CD4-positive, alpha-beta memory T cell (primary cell): ENCODE results near the gene CCDC200. TPM values are rescaled to one million over a fixed set of nuclear protein-coding genes. Genes with fewer than 3 reads are reported as not detected.
"Not testable (repeated sequence)": the region's sequence is repeated elsewhere in the genome, so short reads cannot be mapped to it uniquely, and the experiment has no call there.

ENCODE experiments used
- CTCF ChIA-PET: fragments of 350-600 bp; sonication (Branson Sonifier 250); formaldehyde crosslinking; loops from one replicate; lab custom pipeline; 2021; ENCODE audit warnings: inconsistent platforms; ENCODE audit not compliant: partially characterized antibody; lab: Charles Lee
- POLR2A ChIA-PET: fragments of 350-600 bp; sonication (Branson Sonifier 250); formaldehyde crosslinking; loops from one replicate; lab custom pipeline; 2021; ENCODE audit not compliant: partially characterized antibody; lab: Charles Lee
- DNase-seq, 5 donors: peaks; one replicate each; pipeline versions ENCODE4 v3.0.0 to v3.0.0-alpha.2; 2020 to 2022; ENCODE audit warnings: mixed read lengths in 1 of 5
- H3K27ac ChIP-seq: one replicate; pipeline ENCODE4 v1.7.0; 2013; ENCODE audit warnings: low read depth, low read length
- H3K27me3 ChIP-seq: 2 replicates; pipeline ENCODE4 v1.7.0; 2013; ENCODE audit warnings: mild to moderate bottlenecking, low read length, moderate library complexity; ENCODE audit not compliant: insufficient read depth
- H3K36me3 ChIP-seq: 2 replicates; pipeline ENCODE4 v1.7.0; 2013; ENCODE audit warnings: mild to moderate bottlenecking, low read length, moderate library complexity; ENCODE audit not compliant: insufficient read depth
- H3K4me1 ChIP-seq: 2 replicates; pipeline ENCODE4 v1.7.0; 2013; ENCODE audit warnings: mild to moderate bottlenecking, low read length, moderate library complexity; ENCODE audit not compliant: insufficient read depth
- H3K4me3 ChIP-seq, 2 donors: one replicate each; pipeline ENCODE4 v1.7.0; 2013; ENCODE audit warnings: low read length in 2 of 2, mild to moderate bottlenecking in 1 of 2
- H3K9me3 ChIP-seq, 2 donors: one replicate each; pipeline ENCODE4 v1.7.0; 2013; ENCODE audit warnings: low read length in 2 of 2, control low read depth in 1 of 2; ENCODE audit not compliant: control insufficient read depth in 1 of 2
- H3K27ac Mint-ChIP-seq, 7 donors: one replicate each; pipeline ENCODE4 v1.8.0; 2020 to 2021; ENCODE audit warnings: mixed read lengths in 7 of 7, mild to moderate bottlenecking in 6 of 7, inconsistent platforms in 3 of 7, moderate library complexity in 3 of 7
- H3K27me3 Mint-ChIP-seq, 2 donors: one replicate each; pipeline ENCODE4 v1.8.0; 2020 to 2021; ENCODE audit warnings: mixed read lengths in 2 of 2
- H3K36me3 Mint-ChIP-seq, 2 donors: one replicate each; pipeline ENCODE4 v1.8.0; 2020 to 2021; ENCODE audit warnings: mixed read lengths in 2 of 2, inconsistent platforms in 1 of 2, mild to moderate bottlenecking in 1 of 2
- H3K4me1 Mint-ChIP-seq, 4 donors: one replicate each; pipeline ENCODE4 v1.8.0; 2020 to 2021; ENCODE audit warnings: mixed read lengths in 4 of 4, mild to moderate bottlenecking in 1 of 4
- H3K4me3 Mint-ChIP-seq, 8 donors: one replicate each; pipeline ENCODE4 v1.8.0; 2020 to 2021; ENCODE audit warnings: mixed read lengths in 8 of 8, mild to moderate bottlenecking in 7 of 8, moderate library complexity in 6 of 8, inconsistent platforms in 3 of 8
- H3K9me3 Mint-ChIP-seq, 8 donors: one replicate each; pipeline ENCODE4 v1.8.0; 2020 to 2021; ENCODE audit warnings: mixed read lengths in 8 of 8, mild to moderate bottlenecking in 5 of 8, inconsistent platforms in 3 of 8, moderate library complexity in 1 of 8
- intact Hi-C: fragments of 100-400 bp; cut with micrococcal nuclease; formaldehyde crosslinking; loops from one replicate; pipeline ENCODE4 v1.15.1; 2023
- polyA plus RNA-seq, 2 donors: library from polyadenylated mRNA; unstranded; fragments of 300-500 nt; fragmentation: Illumina TruSeq; gene quantifications; one replicate each; pipeline ENCODE4 v1.2.3, GENCODE V29; 2021
- total RNA-seq, 2 experiments: library from RNA; stranded (reverse); gene quantifications; one replicate each; pipeline ENCODE4 v1.2.3, GENCODE V29; 2021

CCDC200 gene
- total and polyA plus RNA-seq, 4 experiments from 2014 or later: 0.70 to 2.1 (median 1.3) TPM; not detected in 1

DNA sequence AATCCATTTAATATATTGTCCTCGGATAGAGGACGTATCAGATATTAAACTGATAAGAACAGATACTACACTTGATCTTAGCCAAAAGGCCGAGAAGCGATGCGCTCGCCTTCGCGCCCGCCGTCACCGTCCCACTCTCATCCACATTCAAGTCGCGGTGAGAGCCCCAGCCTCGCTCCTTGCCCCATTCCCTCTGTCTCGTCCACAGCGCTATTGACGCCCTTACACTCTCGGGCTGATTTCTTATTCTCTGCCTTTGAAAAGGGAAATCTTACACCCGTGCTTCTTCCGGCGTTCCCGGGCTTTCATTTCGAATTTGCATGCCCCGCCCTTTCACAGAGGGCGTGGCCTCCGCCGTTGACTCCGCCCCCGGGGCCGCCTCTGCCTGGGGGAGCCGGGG, 5.5 kb upstream of the CCDC200 start, which contains the start of gene RNU2-1:
RNU2-1 (minus strand) TSS at position 101 of the 400 bp plus-strand sequence.
- H3K9me3 Mint-ChIP-seq, H3K9me3 ChIP-seq, H3K36me3 Mint-ChIP-seq, H3K27ac Mint-ChIP-seq, POLR2A ChIA-PET, H3K27me3 Mint-ChIP-seq, H3K4me3 Mint-ChIP-seq, intact Hi-C loops, H3K4me1 Mint-ChIP-seq, H3K27ac ChIP-seq, H3K36me3 ChIP-seq, H3K4me3 ChIP-seq, DNase-seq, CTCF ChIA-PET, H3K4me1 ChIP-seq, H3K27me3 ChIP-seq: not testable (repeated sequence)

DNA sequence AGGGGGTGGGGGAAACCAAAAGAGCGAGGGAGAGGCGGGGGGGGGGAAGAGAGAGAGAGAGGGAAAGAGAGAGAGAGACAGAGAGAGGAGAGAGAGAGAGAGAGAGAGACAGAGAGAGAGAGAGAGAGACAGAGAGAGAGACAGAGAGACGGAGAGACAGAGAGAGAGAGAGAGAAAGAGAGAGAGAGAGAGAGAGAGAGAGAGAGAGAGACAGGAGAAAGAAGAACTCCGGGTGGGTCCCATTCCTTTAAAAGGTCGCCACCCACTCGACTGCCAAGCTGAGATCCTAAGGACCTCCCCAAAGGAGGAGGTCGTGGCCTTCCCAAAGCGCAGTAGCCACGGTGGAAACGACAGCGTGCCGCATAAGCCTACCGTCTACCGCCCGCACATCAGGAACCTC, 4.8 kb upstream of the CCDC200 start:
- H3K27me3 ChIP-seq, H3K9me3 ChIP-seq, H3K36me3 Mint-ChIP-seq, H3K27ac ChIP-seq, CTCF ChIA-PET, H3K4me1 Mint-ChIP-seq, H3K36me3 ChIP-seq, H3K4me3 Mint-ChIP-seq, H3K4me1 ChIP-seq, intact Hi-C loops, H3K27ac Mint-ChIP-seq, H3K9me3 Mint-ChIP-seq, H3K4me3 ChIP-seq, POLR2A ChIA-PET, H3K27me3 Mint-ChIP-seq, DNase-seq: not testable (repeated sequence)

DNA sequence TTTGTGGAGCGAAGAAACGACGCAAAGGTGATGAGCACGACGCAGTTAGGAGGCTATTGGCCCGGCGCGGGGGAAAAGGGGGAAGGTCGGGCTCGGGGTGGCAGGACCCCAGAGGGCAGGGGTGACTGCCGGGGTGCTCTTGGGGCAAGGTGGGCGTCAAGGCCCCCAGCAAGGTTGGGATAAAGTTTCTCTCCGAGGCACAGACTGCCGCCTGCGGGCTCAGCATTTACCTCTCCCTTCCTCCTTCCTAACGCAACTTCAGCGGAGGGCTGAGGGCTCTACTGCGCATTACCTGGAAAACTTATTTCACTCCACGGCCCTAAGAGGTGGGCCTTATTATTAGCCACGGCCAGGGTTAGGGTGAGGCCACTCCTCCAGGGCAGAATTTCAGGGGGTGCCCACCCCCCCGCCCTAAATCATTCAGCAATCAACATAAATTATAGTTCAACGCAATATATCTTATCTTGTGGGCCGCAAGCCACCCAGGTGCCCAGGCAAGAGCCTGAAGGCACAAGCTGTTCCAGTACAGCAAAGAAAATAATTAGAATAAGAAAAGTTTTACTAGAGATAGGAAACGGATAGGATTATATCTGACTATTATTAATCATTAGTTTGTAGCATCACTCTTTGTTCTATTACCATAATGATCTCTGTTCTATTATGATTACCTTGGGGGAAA, 3.7 kb upstream of the CCDC200 start:
- POLR2A ChIA-PET, intact Hi-C loops, H3K36me3 ChIP-seq, H3K9me3 Mint-ChIP-seq, H3K27me3 Mint-ChIP-seq, H3K9me3 ChIP-seq, H3K36me3 Mint-ChIP-seq, H3K27me3 ChIP-seq, H3K27ac ChIP-seq, CTCF ChIA-PET, H3K4me1 ChIP-seq, H3K4me1 Mint-ChIP-seq, H3K4me3 ChIP-seq: not testable (repeated sequence)
- Mint-ChIP-seq H3K4me3 (peak overlapping the region in 3 of 8 donors; percentile 22 to 83 (median 70)), H3K27ac (peak overlapping the region in 2 of 7 donors; percentile 78 to 79)
- peak in 3 of 5 donors; percentile 28 to 47 (median 32) for DNase-seq

DNA sequence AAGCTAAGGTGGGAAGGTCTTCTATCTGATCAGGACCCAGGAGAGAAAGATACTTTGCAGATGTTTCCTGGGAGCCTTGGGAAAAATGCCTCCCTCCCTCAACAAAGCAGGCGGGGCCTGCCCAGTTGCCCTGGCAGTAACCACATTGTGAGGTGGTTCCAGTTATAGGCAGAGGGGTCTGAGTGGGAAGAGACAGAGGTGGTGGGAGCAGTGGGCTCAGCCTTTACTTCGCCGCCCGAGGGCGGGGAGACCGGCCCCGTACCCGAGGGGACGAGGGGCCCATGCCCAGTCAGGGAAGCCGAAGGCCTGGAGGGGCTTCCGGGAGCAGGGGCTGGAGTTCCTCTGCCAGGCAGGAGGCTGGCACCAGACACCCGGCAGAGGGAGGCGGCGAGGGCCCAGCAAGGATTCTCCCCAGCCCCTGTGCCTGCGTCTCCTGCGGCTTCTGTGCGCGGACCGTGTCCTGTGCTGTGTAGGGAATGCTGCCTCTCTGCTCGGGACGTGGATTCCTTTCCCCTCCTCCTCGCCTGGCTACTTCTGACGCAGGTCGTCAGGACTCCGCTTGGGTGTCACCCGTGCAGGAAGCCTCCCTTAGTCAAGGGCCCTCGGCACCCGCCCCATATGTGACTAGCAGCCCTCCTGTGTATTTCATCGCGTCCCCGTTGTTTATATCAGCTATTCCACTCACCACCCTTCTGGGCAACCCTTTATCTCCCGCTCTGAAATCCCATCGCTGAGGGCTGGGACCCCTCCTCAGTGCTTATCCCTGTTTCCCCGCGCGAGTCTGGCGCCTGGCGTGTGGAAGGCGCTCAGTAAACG, 3.0 kb upstream of the CCDC200 start:
- H3K4me1 Mint-ChIP-seq, H3K4me1 ChIP-seq, POLR2A ChIA-PET, H3K27ac ChIP-seq, H3K36me3 ChIP-seq, H3K27me3 ChIP-seq, H3K9me3 ChIP-seq, H3K27me3 Mint-ChIP-seq, CTCF ChIA-PET, H3K9me3 Mint-ChIP-seq, intact Hi-C loops, H3K36me3 Mint-ChIP-seq, H3K4me3 ChIP-seq: not testable (repeated sequence)
- H3K27ac Mint-ChIP-seq: peak overlapping the region in 1 of 7 donors; percentile 60
- H3K4me3 Mint-ChIP-seq: peak overlapping the region in 3 of 8 donors; percentile 36 to 57 (median 41)
- DNase-seq: peak in 1 of 5 donors; percentile 40

DNA sequence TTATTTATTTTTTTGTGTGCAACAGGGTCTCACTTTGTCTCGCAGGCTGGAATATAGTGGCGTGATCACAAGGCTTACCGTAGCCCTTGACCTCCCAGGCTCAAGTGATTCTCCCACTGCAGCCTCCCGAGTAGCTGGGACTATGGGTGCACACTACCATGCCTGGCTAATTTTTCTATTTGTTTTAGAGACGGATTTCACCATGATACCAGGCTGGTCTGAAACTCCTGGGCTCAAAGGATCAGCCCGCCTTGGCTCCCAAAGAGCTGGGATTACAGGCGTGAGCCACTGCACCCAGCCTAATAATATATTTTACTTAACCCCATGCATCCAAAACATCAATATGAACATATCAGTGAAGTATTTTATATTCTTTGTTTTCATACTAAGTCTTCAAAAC, 2.0 kb downstream of the CCDC200 start:
- CTCF ChIA-PET: interaction anchor here (1.1 to 1.4 kb wide), 2 partner anchors 15 to 83 kb away, joined by 3 to 5 read pairs; partner anchors contain the start of gene TMEM106A
- no peak overlapping the region for H3K27ac ChIP-seq
- Mint-ChIP-seq H3K4me1 (no peaks in the 10 kb centered on the region), H3K9me3 (no peaks in the 10 kb centered on the region), H3K27ac (no peak overlapping the region), H3K36me3 (peaks cover 3 to 8% of the 10 kb centered on the region in 2 donors), H3K4me3 (no peak overlapping the region), H3K27me3 (no peaks in the 10 kb centered on the region)
- no peaks in the 10 kb centered on the region for H3K9me3 ChIP-seq
- POLR2A ChIA-PET: interaction anchor here (0.7 to 2.6 kb wide), 3 partner anchors 89 to 246 kb away, joined by 3 to 10 read pairs (median 3); partner anchors contain the start of gene RUNDC1
- H3K36me3 ChIP-seq: no peaks in the 10 kb centered on the region
- H3K4me3 ChIP-seq: no peak overlapping the region
- intact Hi-C loops: no loop called here
- DNase-seq: no peak
- H3K4me1 ChIP-seq: no peaks in the 10 kb centered on the region
- no peaks in the 10 kb centered on the region for H3K27me3 ChIP-seq

DNA sequence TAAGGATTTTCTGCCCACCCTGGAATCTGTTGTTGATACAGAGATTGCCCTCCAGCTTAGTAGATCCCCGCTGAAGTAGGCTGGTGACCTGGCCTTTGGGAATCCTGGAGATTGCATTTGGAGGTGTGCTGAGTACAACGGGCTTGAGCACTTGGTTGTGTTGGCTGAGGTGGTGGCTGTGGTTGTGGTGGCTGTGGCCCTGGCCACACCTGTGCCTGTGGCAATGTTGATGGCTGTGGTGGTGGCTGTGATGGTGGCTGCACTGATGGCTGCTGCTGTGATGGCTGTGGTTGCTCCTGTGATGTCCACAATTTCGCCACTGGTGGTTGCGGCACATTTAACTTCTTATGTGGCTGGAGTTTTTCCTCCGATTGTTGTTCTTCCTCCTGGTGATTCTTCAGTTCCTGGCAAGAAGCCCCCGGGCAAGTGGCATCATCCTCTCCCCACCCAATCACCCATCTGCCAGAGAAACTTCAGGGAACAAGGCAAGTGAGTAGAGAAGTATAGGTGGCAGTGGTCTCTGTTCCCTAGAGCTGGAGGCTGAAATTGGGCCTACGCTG, 4.2 kb downstream of the CCDC200 start:
- H3K27ac ChIP-seq: no peak overlapping the region
- no peaks in the 10 kb centered on the region for H3K36me3 ChIP-seq
- no peaks in the 10 kb centered on the region for H3K27me3 ChIP-seq
- no peaks in the 10 kb centered on the region for H3K4me1 ChIP-seq
- H3K4me3 ChIP-seq: no peak overlapping the region
- ChIA-PET CTCF (interaction anchor here (1.1 kb wide), 1 partner anchor 115 kb away, joined by 4 read pairs; no protein-coding TSS in a partner anchor), POLR2A (no interaction called here)
- peaks cover 0 to 4% (median 1%) of the 10 kb centered on the region in 4 donors for H3K4me1 Mint-ChIP-seq
- no peak for DNase-seq
- H3K36me3 Mint-ChIP-seq: peaks cover 5 to 8% of the 10 kb centered on the region in 2 donors
- no peaks in the 10 kb centered on the region for H3K27me3 Mint-ChIP-seq
- intact Hi-C loops: no loop called here
- no peaks in the 10 kb centered on the region for H3K9me3 Mint-ChIP-seq
- peak overlapping the region in 1 of 7 donors; percentile 45 for H3K27ac Mint-ChIP-seq
- H3K4me3 Mint-ChIP-seq: no peak overlapping the region
- no peaks in the 10 kb centered on the region for H3K9me3 ChIP-seq
